Activated naive CD4-positive, alpha-beta T cell treated with anti-CD3 and anti-CD28 coated beads, Interleukin-2, amount 10 ng/mL, durations not matched to agents 7 days and 5 days (primary cell): ENCODE measurements around the gene KCNA5.

Experiments used
- CTCF ChIA-PET: fragments of 350-600 bp; sonication (Branson Sonifier 250); formaldehyde crosslinking; loops from one replicate; lab custom pipeline; 2021; ENCODE audit warnings: antibody characterized with exemption; lab: Charles Lee
- DNase-seq: peaks from one replicate; pipeline ENCODE4 v3.0.0-alpha.2; 2020
- H3K27ac Mint-ChIP-seq: one replicate; pipeline ENCODE4 v1.8.0; 2021; ENCODE audit warnings: mild to moderate bottlenecking, moderate library complexity, mixed read lengths
- H3K27me3 Mint-ChIP-seq: one replicate; pipeline ENCODE4 v1.8.0; 2021; ENCODE audit warnings: mild to moderate bottlenecking, mixed read lengths
- H3K36me3 Mint-ChIP-seq: one replicate; pipeline ENCODE4 v1.8.0; 2021; ENCODE audit warnings: mixed read lengths
- H3K4me1 Mint-ChIP-seq: one replicate; pipeline ENCODE4 v1.8.0; 2021; ENCODE audit warnings: mixed read lengths
- H3K4me3 Mint-ChIP-seq: one replicate; pipeline ENCODE4 v1.8.0; 2021; ENCODE audit warnings: mild to moderate bottlenecking, moderate library complexity, mixed read lengths
- H3K9me3 Mint-ChIP-seq: one replicate; pipeline ENCODE4 v1.8.0; 2021; ENCODE audit warnings: mixed read lengths

The KCNA5 gene

GRCh38 chr12:5043589-5044419 is at the start of gene KCNA5:
Gene KCNA5, plus strand, starts transcription at chr12:5043879. Its CDS starts 269 bp downstream, at chr12:5044148.
- Mint-ChIP-seq H3K4me1 (no peaks in the 10 kb centered on the region), H3K27ac (no peak within 1 kb of the TSS), H3K4me3 (no peak within 1 kb of the TSS), H3K9me3 (no peaks in the 10 kb centered on the region), H3K27me3 (peaks cover 57% of the 10 kb centered on the region), H3K36me3 (no peaks in the 10 kb centered on the region)
- CTCF ChIA-PET: interaction anchor here (1.6 kb wide), 1 partner anchor 22 kb away, joined by 5 read pairs; no protein-coding TSS in a partner anchor
- DNase-seq: no peak

- no peak overlapping the region for H3K4me3 Mint-ChIP-seq
- no peaks in the 10 kb centered on the region for H3K4me1 Mint-ChIP-seq
- H3K27me3 Mint-ChIP-seq: peaks cover 35% of the 10 kb centered on the region
- H3K9me3 Mint-ChIP-seq: no peaks in the 10 kb centered on the region
- CTCF ChIA-PET: no interaction called here
- H3K27ac Mint-ChIP-seq: no peak overlapping the region
- no peaks in the 10 kb centered on the region for H3K36me3 Mint-ChIP-seq
- DNase-seq: no peak
Observed at GRCh38 chr12:4994622-4995021, 49.1 kb upstream of the KCNA5 start.

- Mint-ChIP-seq H3K36me3 (no peaks in the 10 kb centered on the region), H3K27me3 (peaks cover 55% of the 10 kb centered on the region), H3K27ac (no peak overlapping the region)
Observed at GRCh38 chr12:4996714-4997113, 47.0 kb upstream of the KCNA5 start.

GRCh38 chr12:4997939-4998338 is 45.7 kb upstream of the KCNA5 start:
- CTCF ChIA-PET: no interaction called here
- no peak overlapping the region for H3K27ac Mint-ChIP-seq
- no peak for DNase-seq
- no peaks in the 10 kb centered on the region for H3K36me3 Mint-ChIP-seq
- no peak overlapping the region for H3K4me3 Mint-ChIP-seq
- H3K9me3 Mint-ChIP-seq: no peaks in the 10 kb centered on the region
- peaks cover 55% of the 10 kb centered on the region for H3K27me3 Mint-ChIP-seq
- H3K4me1 Mint-ChIP-seq: no peaks in the 10 kb centered on the region

More at GRCh38 chr12:4996714-4997113, 47.0 kb upstream of the KCNA5 start:
- Mint-ChIP-seq H3K4me3 (no peak overlapping the region), H3K4me1 (no peaks in the 10 kb centered on the region), H3K9me3 (no peaks in the 10 kb centered on the region)
- no peak for DNase-seq
- CTCF ChIA-PET: no interaction called here

- no peak for DNase-seq
- no peak overlapping the region for H3K4me3 Mint-ChIP-seq
- H3K9me3 Mint-ChIP-seq: no peaks in the 10 kb centered on the region
- H3K27ac Mint-ChIP-seq: no peak overlapping the region
- H3K4me1 Mint-ChIP-seq: no peaks in the 10 kb centered on the region
- peaks cover 45% of the 10 kb centered on the region for H3K27me3 Mint-ChIP-seq
- CTCF ChIA-PET: interaction anchor here (0.8 to 1.0 kb wide), 2 partner anchors 141 to 143 kb away, joined by 3 to 4 read pairs; no protein-coding TSS in a partner anchor
- no peaks in the 10 kb centered on the region for H3K36me3 Mint-ChIP-seq
Observed at GRCh38 chr12:5000204-5000603, 43.5 kb upstream of the KCNA5 start.

- Mint-ChIP-seq H3K9me3 (no peaks in the 10 kb centered on the region), H3K27me3 (peaks cover 44% of the 10 kb centered on the region), H3K27ac (no peak overlapping the region), H3K4me1 (no peaks in the 10 kb centered on the region), H3K36me3 (no peaks in the 10 kb centered on the region), H3K4me3 (no peak overlapping the region)
- CTCF ChIA-PET: interaction anchor here (0.8 to 1.8 kb wide), 3 partner anchors 142 to 143 kb away, joined by 3 to 6 read pairs (median 4); no protein-coding TSS in a partner anchor
- no peak for DNase-seq
Observed at GRCh38 chr12:5000658-5001385, 42.9 kb upstream of the KCNA5 start.

GRCh38 chr12:5003025-5003666 is 40.5 kb upstream of the KCNA5 start:
- no peaks in the 10 kb centered on the region for H3K9me3 Mint-ChIP-seq
- H3K36me3 Mint-ChIP-seq: no peaks in the 10 kb centered on the region
- no peak overlapping the region for H3K4me3 Mint-ChIP-seq
- peaks cover 31% of the 10 kb centered on the region for H3K27me3 Mint-ChIP-seq
- H3K27ac Mint-ChIP-seq: no peak overlapping the region
- CTCF ChIA-PET: interaction anchor here (1.0 kb wide), 2 partner anchors 146 to 148 kb away, joined by 3 to 4 read pairs; no protein-coding TSS in a partner anchor
- H3K4me1 Mint-ChIP-seq: no peaks in the 10 kb centered on the region
- DNase-seq: peak; percentile 70

- no peaks in the 10 kb centered on the region for H3K36me3 Mint-ChIP-seq
- no peak overlapping the region for H3K4me3 Mint-ChIP-seq
- no peak for DNase-seq
- peaks cover 13% of the 10 kb centered on the region for H3K27me3 Mint-ChIP-seq
- H3K4me1 Mint-ChIP-seq: no peaks in the 10 kb centered on the region
- H3K27ac Mint-ChIP-seq: no peak overlapping the region
- no peaks in the 10 kb centered on the region for H3K9me3 Mint-ChIP-seq
- CTCF ChIA-PET: no interaction called here
Observed at GRCh38 chr12:5008661-5009060, 35.0 kb upstream of the KCNA5 start.

- CTCF ChIA-PET: no interaction called here
- no peak for DNase-seq
- Mint-ChIP-seq H3K4me3 (no peak overlapping the region), H3K27ac (no peak overlapping the region), H3K9me3 (no peaks in the 10 kb centered on the region), H3K4me1 (no peaks in the 10 kb centered on the region), H3K36me3 (no peaks in the 10 kb centered on the region), H3K27me3 (peaks cover 13% of the 10 kb centered on the region)
Observed at GRCh38 chr12:5010151-5010550, 33.5 kb upstream of the KCNA5 start.

GRCh38 chr12:5012337-5012736 is 31.3 kb upstream of the KCNA5 start:
- Mint-ChIP-seq H3K4me1 (no peaks in the 10 kb centered on the region), H3K9me3 (no peaks in the 10 kb centered on the region), H3K27ac (no peak overlapping the region), H3K27me3 (peaks cover 13% of the 10 kb centered on the region), H3K4me3 (no peak overlapping the region), H3K36me3 (no peaks in the 10 kb centered on the region)
- CTCF ChIA-PET: interaction anchor here (1.2 to 2.6 kb wide), 2 partner anchors 11 to 155 kb away, joined by 3 to 8 read pairs; no protein-coding TSS in a partner anchor
- DNase-seq: no peak

GRCh38 chr12:5013266-5013730 is 30.4 kb upstream of the KCNA5 start:
- CTCF ChIA-PET: interaction anchor here (0.7 to 2.6 kb wide), 3 partner anchors 9 to 156 kb away, joined by 3 to 8 read pairs (median 3); no protein-coding TSS in a partner anchor
- Mint-ChIP-seq H3K27ac (no peak overlapping the region), H3K27me3 (peaks cover 13% of the 10 kb centered on the region), H3K36me3 (no peaks in the 10 kb centered on the region), H3K4me1 (no peaks in the 10 kb centered on the region), H3K4me3 (no peak overlapping the region), H3K9me3 (no peaks in the 10 kb centered on the region)
- no peak for DNase-seq

- no peak overlapping the region for H3K27ac Mint-ChIP-seq
- no peaks in the 10 kb centered on the region for H3K36me3 Mint-ChIP-seq
Observed at GRCh38 chr12:5014269-5014668, 29.4 kb upstream of the KCNA5 start.

GRCh38 chr12:5015711-5016492 is 27.8 kb upstream of the KCNA5 start:
- no peak for DNase-seq
- Mint-ChIP-seq H3K4me1 (no peaks in the 10 kb centered on the region), H3K36me3 (no peaks in the 10 kb centered on the region), H3K27me3 (peaks cover 3% of the 10 kb centered on the region), H3K4me3 (no peak overlapping the region), H3K27ac (no peak overlapping the region), H3K9me3 (no peaks in the 10 kb centered on the region)
- CTCF ChIA-PET: no interaction called here

More at GRCh38 chr12:5014269-5014668, 29.4 kb upstream of the KCNA5 start:
- DNase-seq: no peak
- H3K27me3 Mint-ChIP-seq: peaks cover 9% of the 10 kb centered on the region
- no peaks in the 10 kb centered on the region for H3K4me1 Mint-ChIP-seq
- no peaks in the 10 kb centered on the region for H3K9me3 Mint-ChIP-seq
- H3K4me3 Mint-ChIP-seq: no peak overlapping the region
- CTCF ChIA-PET: interaction anchor here (0.7 to 2.6 kb wide), 2 partner anchors 8 to 9 kb away, joined by 3 to 8 read pairs; no protein-coding TSS in a partner anchor
